Measurements from ENCODE around the gene CRYAA.
"Not testable (repeated sequence)": the region's sequence is repeated elsewhere in the genome, so short reads cannot be mapped to it uniquely, and the experiment has no call there.

CRYAA gene

GRCh38 chr21:43168708-43169107 is at the start of gene CRYAA:
TSS of gene CRYAA (plus strand) at chr21:43169008. CDS start at chr21:43169100, 92 bp downstream.
- peak; percentile 12 for DNase-seq

- not testable (repeated sequence) for DNase-seq
Observed at GRCh38 chr21:43130094-43130493, 38.7 kb upstream of the CRYAA start.

- DNase-seq: not testable (repeated sequence)
Observed at GRCh38 chr21:43134520-43134919, 34.3 kb upstream of the CRYAA start.

GRCh38 chr21:43138944-43139343 is 29.9 kb upstream of the CRYAA start:
- not testable (repeated sequence) for DNase-seq

GRCh38 chr21:43141407-43141806 is 27.4 kb upstream of the CRYAA start:
- not testable (repeated sequence) for DNase-seq

- not testable (repeated sequence) for DNase-seq
Observed at GRCh38 chr21:43146637-43147036, 22.2 kb upstream of the CRYAA start.

- DNase-seq: not testable (repeated sequence)
Observed at GRCh38 chr21:43147999-43148398, 20.8 kb upstream of the CRYAA start.

GRCh38 chr21:43149344-43149743 is 19.5 kb upstream of the CRYAA start:
- not testable (repeated sequence) for DNase-seq

- not testable (repeated sequence) for DNase-seq
Observed at GRCh38 chr21:43153601-43154000, 15.2 kb upstream of the CRYAA start.

- DNase-seq: not testable (repeated sequence)
Observed at GRCh38 chr21:43159279-43160175, 9.3 kb upstream of the CRYAA start.

GRCh38 chr21:43161826-43162707 is 6.7 kb upstream of the CRYAA start:
- not testable (repeated sequence) for DNase-seq

- DNase-seq: not testable (repeated sequence)
Observed at GRCh38 chr21:43162708-43163205, 6.1 kb upstream of the CRYAA start.

- not testable (repeated sequence) for DNase-seq
Observed at GRCh38 chr21:43164823-43165222, 4.0 kb upstream of the CRYAA start.

GRCh38 chr21:43165734-43166133 is 3.1 kb upstream of the CRYAA start:
- not testable (repeated sequence) for DNase-seq

- not testable (repeated sequence) for DNase-seq
Observed at GRCh38 chr21:43169230-43169886, 550 bp downstream of the CRYAA start.

- not testable (repeated sequence) for DNase-seq
Observed at GRCh38 chr21:43169891-43170290, 1.1 kb downstream of the CRYAA start.

GRCh38 chr21:43172812-43173211 is 4.0 kb downstream of the CRYAA start:
- DNase-seq: not testable (repeated sequence)

- not testable (repeated sequence) for DNase-seq
Observed at GRCh38 chr21:43173438-43173837, 4.6 kb downstream of the CRYAA start.

GRCh38 chr21:43173930-43174329 is 5.1 kb downstream of the CRYAA start:
- DNase-seq: not testable (repeated sequence)

- not testable (repeated sequence) for DNase-seq
Observed at GRCh38 chr21:43174998-43175397, 6.2 kb downstream of the CRYAA start.

- not testable (repeated sequence) for DNase-seq
Observed at GRCh38 chr21:43176621-43177020, 7.8 kb downstream of the CRYAA start.

All from activated effector memory CD4-positive, alpha-beta T cell treated with anti-CD3 and anti-CD28 coated beads, Interleukin-2, amount 50 U/mL, for 16 hours (primary cell).